Parathyroid adenoma (tissue), 2 donors: Measurements from ENCODE around the gene CABLES1.

ENCODE experiments used
- H2AFZ ChIP-seq: fragments of 300-600 bp; sonication (generic); one replicate; pipeline ENCODE4 v1.7.0; 2017; ENCODE audit warnings: antibody characterized with exemption, mild to moderate bottlenecking
- H3K27ac ChIP-seq: fragments of 300-600 bp; sonication (generic); one replicate; pipeline ENCODE4 v1.7.0; 2017
- H3K27me3 ChIP-seq: fragments of 300-600 bp; sonication (generic); one replicate; pipeline ENCODE4 v1.7.0; 2017; ENCODE audit warnings: low read length; ENCODE audit not compliant: control insufficient read depth, insufficient read depth
- H3K36me3 ChIP-seq: fragments of 300-600 bp; sonication (generic); one replicate; pipeline ENCODE4 v1.7.0; 2017; ENCODE audit warnings: low read length; ENCODE audit not compliant: control insufficient read depth, insufficient read depth
- H3K4me1 ChIP-seq: fragments of 300-600 bp; sonication (generic); one replicate; pipeline ENCODE4 v1.7.0; 2017; ENCODE audit warnings: control low read depth
- H3K4me2 ChIP-seq: fragments of 300-600 bp; sonication (generic); one replicate; pipeline ENCODE4 v1.7.0; 2017; ENCODE audit warnings: low read length
- H3K4me3 ChIP-seq: fragments of 300-600 bp; sonication (generic); one replicate; pipeline ENCODE4 v1.7.0; 2017; ENCODE audit warnings: low read depth, low read length
- H3K79me2 ChIP-seq: fragments of 300-600 bp; sonication (generic); one replicate; pipeline ENCODE4 v1.7.0; 2017; ENCODE audit warnings: control low read depth
- H3K9ac ChIP-seq: fragments of 300-600 bp; sonication (generic); one replicate; pipeline ENCODE4 v1.7.0; 2017; ENCODE audit warnings: mild to moderate bottlenecking
- H3K9me3 ChIP-seq: fragments of 300-600 bp; sonication (generic); one replicate; pipeline ENCODE4 v1.7.0; 2017; ENCODE audit warnings: low read length; ENCODE audit not compliant: control insufficient read depth
- CTCF ChIP-seq: fragments of 300-600 bp; sonication (generic); IDR thresholded peaks from one replicate; pipeline ENCODE4 v1.7.0; 2017; ENCODE audit warnings: antibody characterized with exemption, mild to moderate bottlenecking
- donor health status: primary hyperparathyroidism.

The CABLES1 gene

DNA sequence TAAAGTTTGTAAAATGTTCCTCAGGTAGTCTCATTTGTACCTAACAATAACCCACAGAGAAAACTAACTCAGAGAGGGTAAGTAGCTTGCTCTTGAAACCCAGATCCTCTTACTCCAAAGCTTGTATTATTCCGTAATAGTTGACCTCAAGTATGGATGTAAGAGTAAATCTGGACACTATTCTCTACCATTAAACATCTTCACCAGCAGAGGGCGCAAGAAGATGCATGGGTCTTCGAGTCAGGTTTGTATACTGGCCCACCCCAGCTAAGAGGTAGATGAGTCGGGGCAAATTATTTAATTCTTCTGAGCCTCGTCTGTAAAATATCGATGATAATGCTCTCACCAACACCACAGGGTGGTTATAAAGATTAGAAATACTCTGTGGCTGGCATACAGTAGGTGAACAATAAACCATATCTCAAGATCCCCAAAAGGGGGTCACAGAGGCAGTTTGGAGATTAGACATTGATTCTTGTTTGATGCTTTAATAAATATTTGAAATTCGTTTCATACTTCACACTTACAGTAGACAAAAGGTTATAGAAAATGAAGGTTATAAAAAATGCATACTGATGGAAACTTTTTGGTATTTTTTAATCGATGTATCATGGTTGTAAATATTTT is 3.5 kb upstream of the CABLES1 start:
- Histone ChIP-seq H3K27me3 (no peaks in the 10 kb centered on the region), H3K4me1 (peaks cover 13% of the 10 kb centered on the region), H3K9me3 (no peaks in the 10 kb centered on the region), H3K4me2 (no peak overlapping the region), H2AFZ (no peak overlapping the region), H3K27ac (no peak overlapping the region), H3K36me3 (no peaks in the 10 kb centered on the region), H3K9ac (no peak overlapping the region), H3K4me3 (no peak overlapping the region), H3K79me2 (no peaks in the 10 kb centered on the region)
- TF ChIP-seq CTCF = peak; percentile 94

DNA sequence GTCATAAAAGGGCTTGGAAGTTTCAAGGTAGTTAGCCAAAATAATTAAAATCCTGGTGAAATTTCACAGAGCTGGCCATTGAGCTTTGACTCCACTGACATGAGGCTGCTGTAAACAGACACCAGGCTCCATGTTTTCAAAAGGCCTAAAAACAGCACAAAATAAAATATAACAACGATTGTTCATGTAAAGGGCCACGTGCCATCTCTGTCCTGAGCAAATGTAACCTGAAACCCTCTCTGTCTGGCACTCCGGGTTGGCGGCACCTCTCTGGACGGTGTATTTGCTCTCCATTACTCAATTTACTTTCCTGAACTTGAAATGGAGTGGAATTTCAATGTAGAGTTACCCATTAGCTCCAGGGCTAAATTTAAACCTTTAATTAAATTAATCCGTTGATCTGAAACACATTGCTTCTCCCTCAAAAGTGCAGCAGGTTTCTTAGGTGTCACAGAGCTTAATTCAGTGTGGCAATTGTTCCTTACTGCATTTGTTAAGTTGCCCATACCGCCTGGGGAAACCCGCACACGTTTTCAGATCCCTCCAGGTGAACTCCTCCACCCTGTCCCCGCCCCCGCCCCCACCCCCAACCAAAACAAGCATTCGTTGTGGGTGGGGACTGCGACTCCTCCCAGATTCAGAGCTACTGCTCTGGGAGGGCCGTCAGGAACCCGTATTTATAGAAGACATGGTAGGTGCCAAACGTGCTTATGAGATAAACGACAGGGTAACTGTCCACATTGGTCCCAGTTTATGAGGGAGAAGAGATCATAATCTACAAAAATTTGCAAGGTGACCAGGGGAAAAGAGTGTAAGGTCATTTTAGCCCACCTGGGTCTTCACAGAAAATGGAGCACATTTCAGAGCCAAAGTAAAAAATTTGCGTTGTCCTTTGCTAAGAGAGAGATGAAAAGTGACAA is 1.2 kb upstream of the CABLES1 start:
- Histone ChIP-seq H3K4me1 (peaks cover 22% of the 10 kb centered on the region), H3K79me2 (peaks cover 8% of the 10 kb centered on the region), H3K4me3 (peak overlapping the region; percentile 64), H3K27ac (peak overlapping the region; percentile 80), H2AFZ (peak overlapping the region; percentile 92), H3K9ac (no peak overlapping the region), H3K27me3 (no peaks in the 10 kb centered on the region), H3K36me3 (no peaks in the 10 kb centered on the region), H3K4me2 (peak overlapping the region; percentile 87), H3K9me3 (no peaks in the 10 kb centered on the region)
- TF ChIP-seq CTCF = no peak

GRCh38 chr18:23135550-23136325 is 453 bp downstream of the CABLES1 start:
- Histone ChIP-seq H3K27me3 (no peaks in the 10 kb centered on the region), H3K36me3 (no peaks in the 10 kb centered on the region), H3K9ac (no peak overlapping the region), H3K27ac (peak overlapping the region; percentile 80), H3K9me3 (no peaks in the 10 kb centered on the region), H2AFZ (peak overlapping the region; percentile 92), H3K79me2 (peaks cover 24% of the 10 kb centered on the region), H3K4me3 (peak overlapping the region; percentile 64), H3K4me1 (peaks cover 17% of the 10 kb centered on the region), H3K4me2 (peak overlapping the region; percentile 87)
- no peak for TF ChIP-seq CTCF

DNA sequence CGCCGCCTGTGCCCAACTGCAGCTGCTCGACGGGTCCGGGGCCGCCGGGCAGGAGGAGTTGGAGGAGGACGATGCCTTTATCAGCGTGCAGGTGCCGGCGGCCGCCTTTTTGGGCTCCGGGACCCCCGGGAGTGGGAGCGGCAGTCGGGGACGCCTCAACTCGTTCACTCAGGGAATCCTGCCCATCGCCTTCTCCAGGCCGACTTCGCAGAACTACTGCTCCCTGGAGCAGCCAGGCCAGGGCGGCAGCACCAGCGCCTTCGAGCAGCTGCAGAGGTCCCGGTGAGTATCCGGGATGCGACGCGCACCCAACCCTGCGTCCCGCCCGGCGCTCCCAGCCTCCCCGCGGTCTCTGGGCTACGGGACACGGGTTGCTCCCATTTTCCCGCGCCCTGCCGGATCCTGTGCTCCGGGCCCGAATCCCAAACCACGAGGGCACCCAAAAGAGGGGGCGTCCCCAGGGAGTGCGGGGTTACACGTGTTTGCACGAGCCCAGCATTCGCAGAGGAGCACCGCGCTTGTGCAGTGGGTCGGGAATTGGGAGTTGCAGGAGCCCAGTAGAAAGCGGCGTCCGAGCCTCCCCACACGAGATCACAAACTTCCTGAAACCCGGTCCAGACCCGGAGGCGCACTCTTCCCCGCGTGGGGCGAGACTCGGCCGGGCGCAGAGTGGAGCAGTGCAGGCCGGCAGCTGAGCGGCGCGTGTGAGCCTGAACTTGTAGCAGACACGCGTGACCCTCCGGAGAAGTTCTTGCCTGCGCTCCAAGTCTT is 1.2 kb downstream of the CABLES1 start:
- Histone ChIP-seq H3K27me3 (no peaks in the 10 kb centered on the region), H3K4me2 (peak overlapping the region; percentile 79), H3K9me3 (no peaks in the 10 kb centered on the region), H3K79me2 (peaks cover 32% of the 10 kb centered on the region), H3K9ac (peak overlapping the region; percentile 35), H3K27ac (peak overlapping the region; percentile 29), H3K36me3 (no peaks in the 10 kb centered on the region), H2AFZ (peak overlapping the region; percentile 67), H3K4me3 (peak overlapping the region; percentile 42), H3K4me1 (peaks cover 24% of the 10 kb centered on the region)
- no peak for TF ChIP-seq CTCF
